SKM-1 (cell line): ENCODE data around the gene ADAMTS13.

Experiments used
- DNase-seq: peaks from one replicate; lab custom pipeline; 2025; ENCODE audit not compliant: unreplicated experiment; lab: John Stamatoyannopoulos, UW

Gene ADAMTS13

DNA sequence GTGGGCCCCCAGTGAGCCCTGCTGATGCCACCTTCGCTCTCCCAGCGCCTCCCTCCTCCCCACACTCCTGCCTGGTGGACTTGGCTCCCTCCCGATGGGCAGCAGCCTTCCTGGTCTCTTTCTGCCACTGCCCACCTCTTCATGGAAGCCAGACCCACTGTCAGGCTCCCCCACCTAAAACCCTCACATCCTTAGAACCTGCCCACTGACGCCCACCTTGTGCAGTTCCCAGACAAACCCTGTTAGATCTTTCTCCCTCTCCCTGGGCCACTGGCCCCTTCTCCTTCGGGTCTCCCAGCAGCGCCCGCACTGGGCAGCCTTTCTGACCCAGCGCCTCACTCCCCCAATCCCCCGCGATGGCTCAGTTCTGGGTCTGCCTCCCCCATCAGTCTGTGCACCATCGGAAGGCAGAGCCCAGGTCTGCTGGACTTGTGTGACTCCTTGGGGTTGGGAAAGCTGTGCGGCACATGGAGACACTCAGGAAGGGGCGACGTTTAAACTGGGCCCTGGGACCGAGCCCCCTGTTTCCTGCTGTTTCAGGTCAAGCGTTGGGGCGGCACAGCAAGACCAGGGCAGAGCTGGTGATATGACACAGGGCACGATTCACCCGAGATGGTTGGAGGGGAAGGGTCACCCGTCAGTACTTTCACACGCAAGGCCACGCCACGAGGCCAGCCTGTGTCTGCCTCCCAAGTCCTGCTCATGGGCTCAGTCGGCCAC is 85.2 kb downstream of the ADAMTS13 start:
- no peak for DNase-seq

DNA sequence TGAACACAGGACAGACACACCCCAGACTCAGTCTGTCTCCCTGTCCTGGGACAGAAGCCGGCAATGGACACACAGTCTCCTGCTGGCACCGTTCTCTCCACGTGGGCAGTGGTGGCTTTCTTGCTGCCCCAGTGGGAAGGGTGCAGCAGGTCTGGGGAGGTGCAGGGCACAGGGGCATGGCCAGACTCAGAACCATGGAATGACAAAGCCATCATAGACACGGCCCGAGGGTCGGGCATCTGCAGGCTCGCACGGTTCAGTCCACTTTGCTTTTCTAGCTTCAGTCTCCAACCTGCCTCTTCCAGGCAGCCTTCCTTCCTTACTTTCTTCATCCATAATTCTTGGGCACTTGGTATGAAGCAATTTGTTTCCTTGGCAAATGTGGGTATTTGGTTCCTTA is 85.9 kb downstream of the ADAMTS13 start:
- no peak for DNase-seq
